WERI-Rb-1 (cell line): ENCODE measurements around the gene DKK1.

Experiments used
- DNase-seq: peaks from one replicate; pipeline ENCODE4 v3.0.0-alpha.2; 2020
- H3K27ac ChIP-seq: fragments of 250-450 bp; sonication (Bioruptor Pico); 2 replicates; pipeline ENCODE4 v1.5.1; 2020; ENCODE audit warnings: mild to moderate bottlenecking, moderate library complexity
- H3K27me3 ChIP-seq: fragments of 250-450 bp; sonication (Bioruptor Pico); 2 replicates; pipeline ENCODE4 v1.5.1; 2021; ENCODE audit warnings: mild to moderate bottlenecking, low read depth, moderate library complexity; ENCODE audit not compliant: insufficient read depth, severe bottlenecking
- H3K36me3 ChIP-seq: fragments of 250-450 bp; sonication (Bioruptor Pico); 2 replicates; pipeline ENCODE4 v1.5.1; 2020; ENCODE audit warnings: mild to moderate bottlenecking, moderate library complexity
- H3K4me3 ChIP-seq: 2 replicates; pipeline ENCODE4 v1.5.1; 2011; ENCODE audit warnings: low read depth, mild to moderate bottlenecking, control low read depth, low read length
- H3K9me3 ChIP-seq: fragments of 250-450 bp; sonication (Bioruptor Pico); 2 replicates; pipeline ENCODE4 v1.5.1; 2021; ENCODE audit warnings: mild to moderate bottlenecking, moderate library complexity; ENCODE audit not compliant: severe bottlenecking
- TF ChIP-seq, protein P1 (sequence below): IDR thresholded peaks from 2 replicates; pipeline ENCODE4 v1.5.1; 2011; ENCODE audit warnings: low read depth, mild to moderate bottlenecking, control low read depth, inconsistent platforms, low read length

Gene DKK1

GRCh38 chr10:52313933-52314821, at the start of gene DKK1:
DKK1 (plus strand) TSS chr10:52314281; CDS start chr10:52314435, 154 bp downstream.
- TF ChIP-seq, protein P1, sequence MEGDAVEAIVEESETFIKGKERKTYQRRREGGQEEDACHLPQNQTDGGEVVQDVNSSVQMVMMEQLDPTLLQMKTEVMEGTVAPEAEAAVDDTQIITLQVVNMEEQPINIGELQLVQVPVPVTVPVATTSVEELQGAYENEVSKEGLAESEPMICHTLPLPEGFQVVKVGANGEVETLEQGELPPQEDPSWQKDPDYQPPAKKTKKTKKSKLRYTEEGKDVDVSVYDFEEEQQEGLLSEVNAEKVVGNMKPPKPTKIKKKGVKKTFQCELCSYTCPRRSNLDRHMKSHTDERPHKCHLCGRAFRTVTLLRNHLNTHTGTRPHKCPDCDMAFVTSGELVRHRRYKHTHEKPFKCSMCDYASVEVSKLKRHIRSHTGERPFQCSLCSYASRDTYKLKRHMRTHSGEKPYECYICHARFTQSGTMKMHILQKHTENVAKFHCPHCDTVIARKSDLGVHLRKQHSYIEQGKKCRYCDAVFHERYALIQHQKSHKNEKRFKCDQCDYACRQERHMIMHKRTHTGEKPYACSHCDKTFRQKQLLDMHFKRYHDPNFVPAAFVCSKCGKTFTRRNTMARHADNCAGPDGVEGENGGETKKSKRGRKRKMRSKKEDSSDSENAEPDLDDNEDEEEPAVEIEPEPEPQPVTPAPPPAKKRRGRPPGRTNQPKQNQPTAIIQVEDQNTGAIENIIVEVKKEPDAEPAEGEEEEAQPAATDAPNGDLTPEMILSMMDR: 0 out of 2 replicates have a peak, but pooled peaks have one; percentile 19
- peak; percentile 11 for DNase-seq

DNA sequence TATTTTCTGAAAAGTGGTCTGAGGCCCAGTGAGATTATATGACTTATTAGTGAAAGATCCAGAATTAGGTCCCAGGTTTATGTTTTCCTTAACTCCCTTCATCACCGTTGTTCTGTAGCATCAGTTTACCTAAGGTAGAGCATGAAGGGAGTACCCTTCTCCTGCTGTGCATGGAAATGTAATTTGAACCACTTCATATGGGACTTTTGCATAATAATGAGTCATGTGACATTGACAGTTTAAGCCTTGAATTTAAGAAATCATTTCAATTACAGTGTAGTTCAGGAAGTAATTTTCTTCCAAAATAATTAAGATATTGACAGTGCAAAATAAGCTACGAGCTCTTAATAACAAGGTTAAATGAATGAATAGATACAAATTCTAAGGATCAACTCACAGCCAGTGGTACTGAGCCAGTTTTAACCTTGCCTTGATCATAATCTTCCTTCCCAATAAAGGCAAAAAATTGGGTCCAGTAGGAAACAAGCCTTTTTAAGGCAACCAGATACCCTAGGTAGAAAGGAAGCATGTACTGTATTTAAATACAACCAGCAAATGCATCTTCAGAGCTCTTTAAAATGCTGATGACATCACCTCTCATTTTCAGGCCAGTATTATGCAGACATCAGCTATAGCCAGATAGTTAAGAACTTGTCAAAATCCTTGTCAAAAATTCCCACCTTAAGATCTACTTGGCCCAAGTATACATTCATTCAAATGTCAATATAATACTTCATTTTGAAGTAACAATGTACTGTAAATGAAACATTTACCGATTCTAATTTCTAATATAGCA, 48.8 kb upstream of the DKK1 start:
- no peaks in the 10 kb centered on the region for H3K27me3 ChIP-seq
- no peak for DNase-seq
- TF ChIP-seq, protein P1: no peak
- no peaks in the 10 kb centered on the region for H3K36me3 ChIP-seq
- no peaks in the 10 kb centered on the region for H3K9me3 ChIP-seq
- H3K4me3 ChIP-seq: no peak overlapping the region
- H3K27ac ChIP-seq: no peak overlapping the region

More at GRCh38 chr10:52313933-52314821, at the start of gene DKK1:
- peaks cover 33% of the 10 kb centered on the region for H3K27me3 ChIP-seq
- H3K9me3 ChIP-seq: no peaks in the 10 kb centered on the region
- no peak within 1 kb of the TSS for H3K4me3 ChIP-seq
- H3K36me3 ChIP-seq: no peaks in the 10 kb centered on the region
- H3K27ac ChIP-seq: no peak within 1 kb of the TSS

DNA sequence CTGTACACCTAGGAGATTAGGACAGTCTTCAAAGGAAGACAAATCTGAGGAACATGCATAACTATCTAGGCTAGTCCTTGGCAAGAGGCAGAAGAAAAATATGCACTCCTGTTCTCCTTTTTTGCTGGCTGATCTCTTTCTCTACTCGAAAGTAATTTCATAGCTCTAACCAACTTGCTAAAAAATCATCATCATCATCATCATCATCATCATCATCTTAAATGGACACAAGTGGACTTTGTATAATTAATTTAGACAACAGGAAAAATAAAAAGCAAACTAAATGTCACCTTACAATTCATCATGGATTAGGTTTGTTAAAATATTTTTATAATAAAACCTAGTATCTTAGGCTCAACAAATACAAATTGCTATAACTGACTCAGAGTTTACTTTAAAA, 47.2 kb upstream of the DKK1 start:
- Histone ChIP-seq H3K4me3 (no peak overlapping the region), H3K9me3 (no peaks in the 10 kb centered on the region), H3K27me3 (no peaks in the 10 kb centered on the region), H3K27ac (no peak overlapping the region), H3K36me3 (no peaks in the 10 kb centered on the region)
- DNase-seq: no peak
- TF ChIP-seq, protein P1: no peak

GRCh38 chr10:52268790-52269189, 45.3 kb upstream of the DKK1 start:
- Histone ChIP-seq H3K4me3 (no peak overlapping the region), H3K36me3 (no peaks in the 10 kb centered on the region), H3K9me3 (no peaks in the 10 kb centered on the region), H3K27ac (no peak overlapping the region), H3K27me3 (no peaks in the 10 kb centered on the region)
- no peak for DNase-seq
- TF ChIP-seq, protein P1: no peak

DNA sequence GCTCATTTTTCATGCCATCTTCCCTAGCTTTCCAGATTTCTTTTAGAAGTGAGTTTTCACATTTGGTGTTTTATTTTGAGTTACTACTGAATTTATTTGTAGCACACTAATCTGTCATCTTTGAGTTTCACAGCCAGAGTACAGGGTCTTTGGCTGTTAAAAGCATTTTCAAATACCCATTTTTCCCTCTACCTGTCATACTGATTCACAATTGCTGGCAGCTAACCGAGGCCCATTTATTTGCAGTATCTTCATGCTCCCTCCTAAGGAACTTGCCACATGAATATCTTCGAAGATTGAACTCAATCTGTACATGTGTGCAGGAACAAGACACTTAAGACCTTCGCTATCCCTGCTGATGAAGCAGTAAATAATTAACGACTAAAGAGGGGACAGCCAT, 44.8 kb upstream of the DKK1 start:
- no peak overlapping the region for H3K27ac ChIP-seq
- H3K4me3 ChIP-seq: no peak overlapping the region
- no peaks in the 10 kb centered on the region for H3K27me3 ChIP-seq
- H3K9me3 ChIP-seq: no peaks in the 10 kb centered on the region
- TF ChIP-seq, protein P1: no peak
- no peak for DNase-seq
- no peaks in the 10 kb centered on the region for H3K36me3 ChIP-seq
